ENCODE results near the gene TMPRSS7. TPM values are rescaled to one million over a fixed set of nuclear protein-coding genes. Genes with fewer than 3 reads are reported as not detected.

The TMPRSS7 gene
- total and polyA plus RNA-seq, 2 of the 8 experiments (the other 6 are each of a cell fraction or from before 2014, with no cell fraction given), result not detected

DNA sequence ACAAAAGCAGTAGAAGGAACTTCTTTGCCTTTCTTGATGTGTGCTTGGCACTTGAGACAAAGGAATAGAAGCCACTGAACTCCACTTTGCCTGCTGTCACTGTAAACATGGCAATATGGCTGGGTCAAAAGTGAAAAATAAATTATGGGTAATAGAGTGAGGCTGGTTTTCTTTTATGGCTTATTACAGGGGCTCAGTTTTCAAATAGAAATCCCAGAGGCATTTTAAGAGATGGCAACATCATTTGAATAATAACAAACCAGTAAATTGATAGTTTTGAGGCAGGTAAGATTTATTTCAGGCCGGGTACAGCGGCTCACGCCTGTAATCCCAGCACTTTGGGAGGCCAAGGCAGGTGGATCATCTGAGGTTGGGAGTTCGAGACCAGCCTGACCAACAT lies 54.4 kb downstream of the TMPRSS7 start:
- Histone ChIP-seq H3K36me3 (ENCODE audit: control insufficient read depth in 2 of 4, insufficient read depth in 4 of 4, low read length in 3 of 4) (no peaks in the 10 kb centered on the region), H3K4me3 (ENCODE audit: extremely low read depth in 1 of 4, insufficient read depth in 2 of 4, low read depth in 3 of 4, low read length in 4 of 4) (no peak overlapping the region), H3K23ac (ENCODE audit: insufficient read length) (no peak overlapping the region), H2BK12ac (ENCODE audit: low read depth, low read length) (no peak overlapping the region), H2BK20ac (ENCODE audit: low read length) (no peak overlapping the region), H3K14ac (ENCODE audit: insufficient read length) (no peak overlapping the region), H4K91ac (replicated peaks; ENCODE audit: insufficient read length, low read length) (no peak overlapping the region), H2BK15ac (ENCODE audit: low read length) (no peak overlapping the region), H2BK5ac (ENCODE audit: low read depth, low read length) (no peak overlapping the region), H2BK120ac (replicated peaks; ENCODE audit: low read depth, low read length) (no peak overlapping the region), H4K5ac (ENCODE audit: insufficient read length, low read depth, low read length) (no peak overlapping the region), H3K27me3 (replicated peaks in 1 of 4; ENCODE audit: control insufficient read depth in 3 of 4, extremely low read depth in 1 of 4, insufficient read depth in 3 of 4, low read length in 3 of 4) (peaks cover 0 to 12% (median 7%) of the 10 kb centered on the region in 4 experiments; a peak in 3 of 7 replicates), H3K23me2 (ENCODE audit: low read depth, low read length) (peaks cover 7% of the 10 kb centered on the region), H3K4me1 (replicated peaks in 1 of 4; ENCODE audit: control insufficient read depth in 3 of 4, insufficient read depth in 4 of 4, low read length in 3 of 4) (peaks cover 2 to 18% (median 10%) of the 10 kb centered on the region in 4 experiments; a peak in 6 of 7 replicates), H4K20me1 (replicated peaks in 1 of 2; ENCODE audit: control insufficient read depth in 1 of 2, insufficient read depth in 2 of 2, low read length in 2 of 2) (no peaks in the 10 kb centered on the region), H4K8ac (ENCODE audit: extremely low read depth, insufficient read depth, low read length) (no peak overlapping the region), H3K27ac (ENCODE audit: low read depth, low read length) (no peak overlapping the region), H3K18ac (ENCODE audit: extremely low read depth, low read length) (no peak overlapping the region), H3K79me1 (ENCODE audit: low read depth, low read length) (no peaks in the 10 kb centered on the region; the same call in 1 of the 2 replicates), H3K4me2 (ENCODE audit: insufficient read depth in 1 of 2, low read depth in 2 of 2, low read length in 2 of 2) (no peak overlapping the region), H2AK5ac (ENCODE audit: low read depth, low read length) (peak overlapping the region; percentile 46; the same call in 1 of the 2 replicates), H2AFZ (ENCODE audit: low read length) (no peak overlapping the region), H3K4ac (replicated peaks; ENCODE audit: insufficient read length, low read depth, low read length) (no peak overlapping the region), H3K56ac (replicated peaks; ENCODE audit: insufficient read length, low read depth, low read length) (no peak overlapping the region), H3K79me2 (ENCODE audit: control insufficient read depth in 1 of 2, insufficient read depth in 2 of 2, low read length in 2 of 2) (peaks cover 0 to 19% of the 10 kb centered on the region in 2 experiments; a peak in 2 of 4 replicates), H3K9ac (replicated peaks in 1 of 4; ENCODE audit: extremely low read depth in 1 of 4, low read depth in 3 of 4, low read length in 3 of 4) (no peak overlapping the region), H3K9me3 (ENCODE audit: insufficient read depth in 2 of 2, low read depth in 1 of 2, low read length in 1 of 2) (no peaks in the 10 kb centered on the region)
- ChIA-PET POLR2A (ENCODE audit: partially characterized antibody) (no interaction called here), CTCF (ENCODE audit: partially characterized antibody) (interaction anchor here (1.2 kb wide), 1 partner anchor 22 kb away, joined by 4 read pairs; no protein-coding TSS in a partner anchor)
- FAIRE-seq, result no peak
- DNase-seq (ENCODE audit: low read depth in 1 of 2, low spot score in 2 of 2), result no peak
- 63% methylated on average over 4 of the region's 4 CpGs; no CpG with 5 or more reads in 1 of the 2 experiments for WGBS, 2 experiments (ENCODE audit: extremely low coverage in 1 of 2, insufficient coverage in 1 of 2, insufficient read length in 1 of 2, insufficient replicate concordance in 2 of 2, low coverage in 1 of 2, low lambda C conversion rate in 2 of 2, missing lambda C conversion rate in 1 of 2)
- TF ChIP-seq, protein P1, sequence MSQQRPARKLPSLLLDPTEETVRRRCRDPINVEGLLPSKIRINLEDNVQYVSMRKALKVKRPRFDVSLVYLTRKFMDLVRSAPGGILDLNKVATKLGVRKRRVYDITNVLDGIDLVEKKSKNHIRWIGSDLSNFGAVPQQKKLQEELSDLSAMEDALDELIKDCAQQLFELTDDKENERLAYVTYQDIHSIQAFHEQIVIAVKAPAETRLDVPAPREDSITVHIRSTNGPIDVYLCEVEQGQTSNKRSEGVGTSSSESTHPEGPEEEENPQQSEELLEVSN (IDR thresholded peaks at IDR 0.05), result no peak
- TF ChIP-seq, protein P2, sequence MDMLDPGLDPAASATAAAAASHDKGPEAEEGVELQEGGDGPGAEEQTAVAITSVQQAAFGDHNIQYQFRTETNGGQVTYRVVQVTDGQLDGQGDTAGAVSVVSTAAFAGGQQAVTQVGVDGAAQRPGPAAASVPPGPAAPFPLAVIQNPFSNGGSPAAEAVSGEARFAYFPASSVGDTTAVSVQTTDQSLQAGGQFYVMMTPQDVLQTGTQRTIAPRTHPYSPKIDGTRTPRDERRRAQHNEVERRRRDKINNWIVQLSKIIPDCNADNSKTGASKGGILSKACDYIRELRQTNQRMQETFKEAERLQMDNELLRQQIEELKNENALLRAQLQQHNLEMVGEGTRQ (IDR thresholded peaks at IDR 0.05; ENCODE audit: low read length), result no peak
- no peak for TF ChIP-seq POLR2AphosphoS5 (IDR thresholded peaks at IDR 0.05; ENCODE audit: low read depth, low read length)
- TF ChIP-seq CREB1 (IDR thresholded peaks at IDR 0.05), result no peak
- no peak for TF ChIP-seq JUND (IDR thresholded peaks at IDR 0.05; ENCODE audit: low read length)
- TF ChIP-seq SP4 (IDR thresholded peaks at IDR 0.05; ENCODE audit: low read length), result no peak
- TF ChIP-seq GTF2F1 (IDR thresholded peaks at IDR 0.05; ENCODE audit: borderline replicate concordance, low read depth, low read length), result no peak
- TF ChIP-seq CHD1 (IDR thresholded peaks at IDR 0.05; ENCODE audit: low read depth, low read length), result no peak
- TF ChIP-seq BACH1 (IDR thresholded peaks at IDR 0.05; ENCODE audit: low read length), result no peak
